ENCODE data around the gene CDH26. TPM values are rescaled to one million over a fixed set of nuclear protein-coding genes. Genes with fewer than 3 reads are reported as not detected.

The CDH26 gene
- total and polyA plus RNA-seq, 7 donors = 0.74 to 5.5 (median 1.4) TPM; not detected in 2

- no peaks in the 10 kb centered on the region for H3K36me3 ChIP-seq
- WGBS, 2 donors = 43 to 70% methylated on average over 14 of the region's 14 CpGs
- TF ChIP-seq POLR2AphosphoS5 (IDR thresholded peaks at IDR 0.05) = peak in 1 of 4 donors; percentile 28
- no peak for TF ChIP-seq EP300 (IDR thresholded peaks at IDR 0.05)
- no peak for TF ChIP-seq POLR2A (IDR thresholded peaks at IDR 0.05)
- no peak for TF ChIP-seq CTCF (IDR thresholded peaks at IDR 0.05)
- peaks cover 0 to 24% (median 17%) of the 10 kb centered on the region in 3 donors for H3K27me3 ChIP-seq
- H3K4me3 ChIP-seq = peak overlapping the region in 1 of 4 donors; percentile 10
- H3K4me1 ChIP-seq = peaks cover 0 to 3% (median 0%) of the 10 kb centered on the region in 4 donors
- DNase-seq = peak; percentile 81
- no peak overlapping the region for H3K27ac ChIP-seq
- no peaks in the 10 kb centered on the region for H3K9me3 ChIP-seq
- intact Hi-C loops (cut with DNase I) = no loop called here
Measured at GRCh38 chr20:60055740-60056139, 97.5 kb downstream of the CDH26 start.

- Histone ChIP-seq H3K27me3 (peaks cover 0 to 23% (median 17%) of the 10 kb centered on the region in 3 donors), H3K4me3 (no peak overlapping the region), H3K9me3 (no peaks in the 10 kb centered on the region), H3K36me3 (no peaks in the 10 kb centered on the region), H3K4me1 (peaks cover 0 to 3% (median 0%) of the 10 kb centered on the region in 4 donors), H3K27ac (no peak overlapping the region)
- TF ChIP-seq CTCF (IDR thresholded peaks at IDR 0.05) = no peak
- 64 to 68% methylated on average over 5 of the region's 5 CpGs for WGBS, 2 donors
- DNase-seq = peak; percentile 46
- intact Hi-C loops (cut with DNase I) = no loop called here
Measured at GRCh38 chr20:60056407-60057122, 98.3 kb downstream of the CDH26 start.

GRCh38 chr20:60057123-60057865, 99.1 kb downstream of the CDH26 start:
- no peak overlapping the region for H3K4me3 ChIP-seq
- 11 to 19% methylated on average over 11 of the region's 11 CpGs for WGBS, 2 donors
- peaks cover 0 to 17% (median 16%) of the 10 kb centered on the region in 3 donors for H3K27me3 ChIP-seq
- TF ChIP-seq EP300 (IDR thresholded peaks at IDR 0.05) (no peak), CTCF (IDR thresholded peaks at IDR 0.05) (peak; percentile 7 to 77 (median 62))
- intact Hi-C loops (cut with DNase I) = no loop called here
- no peaks in the 10 kb centered on the region for H3K9me3 ChIP-seq
- H3K36me3 ChIP-seq = no peaks in the 10 kb centered on the region
- H3K27ac ChIP-seq = no peak overlapping the region
- DNase-seq = peak; percentile 60
- peaks cover 0 to 3% (median 0%) of the 10 kb centered on the region in 4 donors for H3K4me1 ChIP-seq

GRCh38 chr20:60057866-60058807, 99.9 kb downstream of the CDH26 start:
- peak overlapping the region in 1 of 4 donors; percentile 14 for H3K27ac ChIP-seq
- TF ChIP-seq CTCF (IDR thresholded peaks at IDR 0.05) (no peak), POLR2A (IDR thresholded peaks at IDR 0.05) (no peak)
- no peaks in the 10 kb centered on the region for H3K9me3 ChIP-seq
- H3K4me3 ChIP-seq = no peak overlapping the region
- no peaks in the 10 kb centered on the region for H3K36me3 ChIP-seq
- peak; percentile 61 for DNase-seq
- intact Hi-C loops (cut with DNase I) = no loop called here
- peaks cover 0 to 17% (median 8%) of the 10 kb centered on the region in 3 donors for H3K27me3 ChIP-seq
- WGBS, 2 donors = 47 to 71% methylated on average over 20 of the region's 20 CpGs
- H3K4me1 ChIP-seq = peaks cover 0 to 3% (median 0%) of the 10 kb centered on the region in 4 donors

Data from sigmoid colon (tissue), 7 donors.